Activated CD4-positive, alpha-beta T cell treated with anti-CD3 and anti-CD28 coated beads, Interleukin-2, Interleukin-6, amounts not matched to agents 100 ng/mL and 50 ng/mL, durations not matched to agents 16 hours and 8 hours (primary cell): Measurements from ENCODE around the gene RAD52.
"Not testable (repeated sequence)": the region's sequence is repeated elsewhere in the genome, so short reads cannot be mapped to it uniquely, and the experiment has no call there.

ENCODE experiments used
- DNase-seq: peaks from one replicate; pipeline ENCODE4 v3.0.0-alpha.2; 2020

The RAD52 gene

DNA sequence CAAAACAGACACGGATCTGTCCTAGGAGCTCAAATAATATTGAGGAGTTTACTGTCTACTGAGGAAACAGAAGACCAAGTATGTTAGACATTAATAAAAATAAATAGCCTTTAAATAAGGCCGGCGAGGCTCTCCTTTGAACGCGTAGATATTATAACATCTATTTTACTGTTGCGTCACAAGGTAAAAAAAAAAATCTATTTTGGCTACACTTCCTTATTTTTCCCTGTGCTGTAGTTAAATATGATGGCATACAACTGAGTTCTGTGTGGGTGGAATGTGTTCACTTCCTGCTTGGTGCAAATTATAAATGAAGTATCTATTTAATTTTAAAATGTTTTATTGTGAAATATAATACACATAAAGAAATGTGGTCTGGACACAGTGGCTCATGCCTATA, 17.2 kb upstream of the RAD52 start:
- DNase-seq: no peak

DNA sequence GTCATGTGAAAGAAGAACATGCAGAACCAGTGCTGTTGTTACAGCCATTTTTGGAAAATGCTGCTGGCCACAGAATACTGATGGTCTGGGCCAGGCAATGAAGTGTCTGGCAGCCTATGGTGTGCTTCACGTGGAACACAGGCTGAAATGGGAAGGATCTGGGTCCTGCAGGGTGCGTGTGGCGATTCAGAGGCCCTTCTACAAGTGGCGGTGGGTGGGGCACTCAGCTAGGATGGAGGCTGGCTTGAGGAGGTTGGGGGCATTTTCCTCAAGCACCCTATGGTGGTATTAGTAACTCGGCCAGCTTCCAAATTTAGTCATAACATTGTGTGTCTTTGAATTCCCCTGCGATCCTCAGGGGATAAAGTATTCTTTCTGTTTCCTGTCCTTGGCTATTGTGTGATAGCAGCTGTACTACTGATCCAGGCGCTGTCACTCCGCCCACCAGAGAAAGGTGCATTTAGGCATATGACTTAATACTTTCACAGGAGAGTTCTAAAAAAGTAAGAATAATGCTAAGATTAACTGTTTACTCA, 9.2 kb upstream of the RAD52 start:
- DNase-seq: no peak

DNA sequence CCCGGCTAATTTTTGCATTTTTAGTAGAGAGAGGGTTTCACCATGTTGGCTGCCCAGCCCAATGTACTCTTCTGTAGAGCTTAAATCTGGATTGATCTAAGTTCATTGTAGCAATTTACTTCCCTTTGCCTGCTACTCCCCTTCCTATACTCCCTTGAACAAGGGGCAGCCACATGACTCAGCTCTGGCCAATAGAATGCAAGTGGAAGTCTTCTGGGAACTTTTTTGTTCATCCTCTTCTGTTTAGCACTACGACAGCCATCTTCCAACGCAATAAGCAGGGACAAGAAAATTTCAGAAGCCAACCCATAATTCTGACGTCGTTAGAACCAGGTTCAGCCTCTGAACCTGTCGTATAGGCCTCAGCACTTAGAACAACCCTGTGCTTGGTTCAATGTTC, 6.4 kb upstream of the RAD52 start:
- DNase-seq: no peak

GRCh38 chr12:954741-955140, 5.2 kb upstream of the RAD52 start:
- no peak for DNase-seq

- DNase-seq: peak; percentile 19
Observed at GRCh38 chr12:953776-954175, 4.3 kb upstream of the RAD52 start.

- no peak for DNase-seq
Observed at GRCh38 chr12:951176-951575, 1.7 kb upstream of the RAD52 start.

DNA sequence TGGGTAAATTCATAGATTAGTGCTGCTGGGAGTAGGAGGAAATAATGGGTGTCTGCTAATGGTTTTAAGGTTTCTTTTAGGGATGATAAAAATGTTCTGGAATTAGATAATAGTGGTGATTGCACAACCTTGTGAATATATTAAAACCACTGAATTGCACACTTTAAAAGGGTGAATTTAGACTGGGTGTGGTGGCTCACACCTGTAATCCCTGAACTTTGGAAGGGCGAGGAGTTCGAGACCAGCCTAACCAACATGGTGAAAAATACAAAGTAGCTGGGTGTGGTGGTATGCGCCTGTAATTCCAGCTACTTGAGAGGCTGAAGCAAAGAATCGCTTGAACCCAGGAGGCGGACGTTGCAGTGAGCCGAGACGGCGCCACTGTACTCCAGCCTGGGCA, 1.3 kb downstream of the RAD52 start:
- no peak for DNase-seq

DNA sequence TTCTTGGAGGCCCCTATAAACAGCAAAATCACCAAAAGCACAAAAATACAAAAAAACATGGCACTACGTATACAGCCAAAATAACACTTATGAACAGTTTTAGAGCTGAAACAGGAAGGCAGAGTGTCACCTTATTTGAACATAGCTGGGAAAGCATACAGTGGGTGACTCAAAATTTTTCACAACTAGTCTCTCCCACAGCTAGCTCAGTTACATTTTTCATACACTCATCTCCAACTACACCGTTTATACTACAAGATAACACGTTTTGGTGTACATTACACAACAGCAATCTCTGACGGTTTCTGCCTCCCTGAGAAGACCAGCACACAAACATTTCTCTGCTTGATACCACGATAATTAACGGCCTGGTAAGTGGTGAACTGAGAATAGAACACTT, 2.9 kb downstream of the RAD52 start:
- DNase-seq: peak; percentile 63

GRCh38 chr12:946212-946611, 3.3 kb downstream of the RAD52 start:
- DNase-seq: no peak

GRCh38 chr12:944211-944610, 5.3 kb downstream of the RAD52 start:
- no peak for DNase-seq

GRCh38 chr12:943051-943450, 6.4 kb downstream of the RAD52 start:
- DNase-seq: no peak

DNA sequence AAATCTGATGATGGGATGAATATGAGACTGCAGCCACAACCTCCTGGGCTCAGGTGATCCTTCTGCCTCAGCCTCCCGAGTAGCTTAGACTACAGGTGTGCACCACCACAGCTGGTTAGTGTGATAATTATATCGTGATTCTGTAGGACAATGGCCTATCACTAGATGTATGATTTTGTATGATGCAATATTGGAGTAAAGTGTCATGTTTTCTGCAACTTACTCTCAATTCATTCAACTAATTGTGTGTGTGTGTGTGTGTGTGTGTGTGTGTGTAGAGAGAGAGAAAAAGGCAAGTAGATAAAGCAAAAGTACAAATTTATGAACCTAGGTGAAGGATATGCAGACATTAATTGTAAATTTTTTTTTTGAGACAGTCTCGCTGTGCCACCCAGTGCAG, 10.7 kb downstream of the RAD52 start:
- DNase-seq: no peak

DNA sequence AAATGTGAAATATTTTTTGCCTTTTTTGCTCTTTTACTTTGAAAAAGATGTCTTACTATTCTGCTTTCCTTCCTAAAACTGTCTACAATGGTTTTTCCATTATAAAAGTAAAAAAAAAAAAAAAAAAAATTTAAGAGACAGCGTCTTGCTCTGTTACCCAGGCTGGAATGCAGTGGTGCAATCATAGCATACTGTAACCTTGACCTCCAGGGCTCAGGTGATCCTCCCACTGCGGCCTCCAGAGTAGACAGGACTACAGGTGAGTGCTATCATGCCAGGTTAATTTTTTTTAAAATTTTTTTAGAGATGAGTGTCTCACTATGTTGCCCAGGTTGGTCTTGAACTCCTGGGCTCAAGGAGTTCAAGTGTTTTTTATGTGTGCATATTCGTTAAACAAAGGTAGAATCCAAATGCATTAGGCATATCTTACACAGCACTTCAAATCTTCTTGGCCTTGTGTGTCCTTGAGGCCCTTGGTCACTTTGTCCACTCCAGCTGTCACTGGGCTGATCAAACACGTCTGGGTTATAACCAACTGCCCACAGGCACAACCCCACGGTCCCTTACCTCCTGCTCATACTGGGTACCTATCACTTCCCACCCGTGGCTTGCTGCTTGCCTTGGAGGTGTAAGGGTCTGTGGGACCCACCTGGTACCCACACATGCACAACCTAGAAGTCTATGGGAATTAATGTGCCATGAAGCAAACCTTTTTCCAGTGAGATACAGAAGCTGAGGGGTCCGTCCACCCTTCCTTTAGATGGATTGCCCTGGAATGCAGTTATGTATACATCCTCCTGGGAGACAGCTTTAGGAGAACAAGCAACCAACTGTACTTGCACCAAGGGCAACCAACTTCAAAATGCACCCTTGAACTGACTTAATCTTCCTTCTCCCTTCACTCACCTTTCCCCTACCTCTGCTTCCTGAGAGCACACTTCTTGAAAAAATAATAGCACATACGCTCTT, 12.8 kb downstream of the RAD52 start:
- no peak for DNase-seq

- DNase-seq: not testable (repeated sequence)
Observed at GRCh38 chr12:935891-936290, 13.6 kb downstream of the RAD52 start.

DNA sequence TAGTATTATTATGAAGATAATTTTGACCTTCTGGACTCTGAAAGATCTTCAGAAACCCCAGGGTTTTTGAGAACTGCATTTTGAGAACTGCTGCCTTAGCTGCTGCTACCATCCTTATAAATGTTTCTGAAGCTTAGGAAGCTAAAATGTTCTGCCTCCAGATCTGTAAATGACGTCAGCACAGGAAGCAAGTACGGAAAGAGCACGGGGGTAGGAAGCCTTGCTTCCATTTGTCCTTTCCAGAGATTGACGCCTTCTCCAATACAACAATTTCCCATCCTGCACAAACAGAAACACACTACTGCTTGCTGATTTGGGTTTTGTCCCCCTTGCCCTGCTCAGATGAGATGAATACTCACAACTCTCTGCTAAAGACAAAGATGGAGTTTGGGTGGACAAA, 17.9 kb downstream of the RAD52 start:
- DNase-seq: no peak

- no peak for DNase-seq
Observed at GRCh38 chr12:931060-931459, 18.4 kb downstream of the RAD52 start.

DNA sequence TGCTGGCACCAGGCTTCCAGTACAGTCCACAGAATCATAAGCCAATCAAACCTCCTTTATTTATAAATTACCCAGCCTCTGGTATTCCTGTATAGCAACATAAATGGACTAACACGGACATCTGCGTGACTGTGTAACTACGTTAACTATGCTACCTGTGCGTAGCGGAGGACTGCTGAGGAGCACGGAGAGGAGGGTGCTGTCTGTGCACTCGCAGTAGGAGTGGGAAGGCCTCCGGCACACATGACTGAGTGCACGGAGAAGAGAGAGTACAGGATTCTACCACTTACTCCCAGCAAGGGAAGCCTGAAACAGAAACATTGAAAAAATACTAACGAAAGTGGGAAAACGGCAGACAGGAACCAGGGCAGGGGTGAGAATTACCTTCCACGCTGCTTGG, 22.9 kb downstream of the RAD52 start:
- DNase-seq: no peak

DNA sequence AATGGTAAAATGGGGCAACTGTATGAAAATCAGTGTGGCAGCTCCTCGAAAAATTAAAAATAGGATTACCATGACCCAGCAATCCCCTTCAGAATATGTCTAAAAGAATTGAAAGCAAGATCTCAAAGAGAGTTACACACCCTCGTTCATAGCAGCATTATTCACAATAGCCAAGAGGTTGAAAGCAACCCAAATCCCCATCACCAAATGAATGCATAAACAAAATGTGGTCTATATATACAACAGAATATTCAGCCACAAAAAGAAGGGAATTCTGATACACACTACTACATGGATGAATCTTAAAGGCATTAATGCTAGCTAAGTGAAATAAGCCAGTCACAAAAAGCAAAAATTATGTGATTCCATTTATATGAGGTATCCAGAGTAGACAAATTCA, 27.2 kb downstream of the RAD52 start:
- no peak for DNase-seq

DNA sequence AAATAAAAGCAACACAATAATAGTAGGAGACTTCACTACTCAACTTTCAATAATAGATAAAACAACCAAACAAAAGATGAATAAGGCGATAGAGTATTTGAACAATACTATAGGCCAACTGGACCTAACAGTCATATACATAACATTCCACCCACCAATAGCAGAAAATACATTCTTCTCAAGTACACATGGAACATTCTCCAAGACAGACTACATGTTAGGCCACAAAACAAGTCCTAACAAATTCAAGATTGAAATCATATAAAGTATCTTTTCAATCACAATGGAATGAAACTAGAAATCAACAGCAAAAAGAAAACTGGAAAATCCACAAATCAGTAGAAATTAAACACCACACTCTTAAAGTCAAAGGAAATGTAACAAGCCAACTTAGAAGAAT, 28.8 kb downstream of the RAD52 start:
- DNase-seq: no peak

- no peak for DNase-seq
Observed at GRCh38 chr12:916712-917445, 32.6 kb downstream of the RAD52 start.

GRCh38 chr12:916240-916639, 33.3 kb downstream of the RAD52 start:
- no peak for DNase-seq

- peak; percentile 4 for DNase-seq
Observed at GRCh38 chr12:915090-915489, 34.4 kb downstream of the RAD52 start.

DNA sequence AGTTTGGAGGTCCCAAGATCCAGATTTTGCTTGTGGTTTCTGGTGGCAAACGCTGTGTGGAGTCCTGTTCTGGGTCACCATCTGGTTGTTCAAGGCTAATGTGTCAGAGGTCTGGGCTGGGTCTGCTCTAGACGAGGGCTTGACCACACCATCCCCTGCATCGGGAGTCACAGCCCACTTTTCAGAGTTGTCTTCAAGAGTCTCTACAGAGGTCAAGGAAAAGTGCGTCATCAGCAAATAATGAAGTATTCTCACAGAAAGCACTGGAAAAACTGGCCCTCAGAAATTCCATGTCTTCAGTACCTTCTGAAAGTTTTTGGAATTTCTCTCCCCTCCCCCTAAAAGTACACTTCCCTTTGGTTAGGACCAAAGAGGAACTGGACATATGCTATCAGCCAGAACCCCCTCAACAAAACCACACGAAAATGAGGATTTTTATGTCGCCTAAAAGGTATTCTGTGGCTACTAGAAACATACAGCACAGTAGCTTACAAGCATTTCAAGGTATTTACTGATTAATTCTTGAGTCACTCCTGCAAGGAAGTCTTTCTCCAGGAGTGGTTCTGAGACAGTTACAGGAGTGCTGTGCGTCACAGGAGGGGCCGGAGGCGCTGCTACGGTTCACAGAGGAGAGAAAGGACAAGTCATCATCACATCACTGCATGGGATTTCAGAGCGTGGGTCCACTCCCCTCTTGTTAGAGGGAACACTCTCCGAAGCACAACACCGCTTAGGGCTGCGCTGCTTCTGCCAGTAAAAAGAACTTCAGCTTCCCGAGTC, 35.4 kb downstream of the RAD52 start:
- DNase-seq: no peak
